GM21529 (cell line): ENCODE measurements around the gene CBFA2T2.
"Not testable (repeated sequence)": the region's sequence is repeated elsewhere in the genome, so short reads cannot be mapped to it uniquely, and the experiment has no call there.

Experiments
- ATAC-seq: cut with Tn5 transposase; IDR thresholded peaks from one replicate; pipeline ENCODE4 v1.9.1; 2021; ENCODE audit not compliant: unreplicated experiment

CBFA2T2 gene

GRCh38 chr20:33693741-33694638, 204.1 kb downstream of the CBFA2T2 start:
- ATAC-seq: no peak

- no peak for ATAC-seq
Observed at GRCh38 chr20:33694639-33695012, 204.7 kb downstream of the CBFA2T2 start.

GRCh38 chr20:33696448-33696847, 206.6 kb downstream of the CBFA2T2 start:
- ATAC-seq: no peak

DNA sequence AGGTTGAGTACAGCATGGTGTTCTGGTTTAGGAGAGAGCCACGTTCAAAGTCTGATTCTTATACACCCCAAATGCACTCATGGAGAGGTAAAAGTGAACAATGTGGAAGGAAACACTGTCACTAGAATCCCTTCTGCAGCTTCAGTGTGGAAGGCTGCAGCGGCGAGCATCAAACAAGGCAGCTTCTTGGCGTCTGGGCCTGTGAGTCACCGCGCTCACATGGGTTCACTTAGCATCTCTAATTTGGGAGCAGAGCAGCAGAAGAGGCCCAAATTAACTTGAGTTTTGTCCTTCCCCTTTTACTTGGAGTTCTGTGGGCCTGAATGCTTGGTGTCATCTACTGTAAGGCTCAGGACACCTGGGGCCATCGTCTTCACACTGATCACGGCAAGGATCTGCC, 207.2 kb downstream of the CBFA2T2 start:
- ATAC-seq: no peak

DNA sequence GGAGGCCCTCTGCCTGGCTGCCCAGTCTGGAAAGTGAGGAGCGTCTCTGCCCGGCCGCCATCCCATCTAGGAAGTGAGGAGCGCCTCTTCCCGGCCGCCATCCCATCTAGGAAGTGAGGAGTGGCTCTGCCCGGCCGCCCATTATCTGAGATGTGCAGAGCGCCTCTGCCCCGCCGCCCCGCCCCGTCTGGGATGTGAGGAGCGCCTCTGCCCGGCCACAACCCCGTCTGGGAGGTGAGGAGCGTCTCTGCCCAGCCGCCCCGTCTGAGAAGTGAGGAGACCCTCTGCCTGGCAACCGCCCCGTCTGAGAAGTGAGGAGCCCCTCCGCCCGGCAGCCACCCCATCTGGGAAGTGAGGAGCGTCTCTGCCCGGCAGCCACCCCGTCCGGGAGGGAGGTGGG, 209.1 kb downstream of the CBFA2T2 start:
- not testable (repeated sequence) for ATAC-seq
